Left renal pelvis (tissue), 4 donors: ENCODE measurements around the gene CISD3. TPM values are rescaled to one million over a fixed set of nuclear protein-coding genes. Genes with fewer than 3 reads are reported as not detected.
"Not testable (repeated sequence)": the region's sequence is repeated elsewhere in the genome, so short reads cannot be mapped to it uniquely, and the experiment has no call there.

Experiments used
- DNase-seq, 4 donors: peaks; one replicate each; pipeline ENCODE4 v3.0.0-alpha.2; 2013; ENCODE audit warnings: low read depth in 4 of 4, low spot score in 3 of 4
- polyA plus RNA-seq, 4 donors: library from polyadenylated mRNA; unstranded; fragments of 120-200 nt; gene quantifications; one replicate each; pipeline ENCODE4 v1.2.1, GENCODE V29; 2013; ENCODE audit not compliant: insufficient read length in 4 of 4

CISD3 gene
- polyA plus RNA-seq, 4 donors, result 10.3 to 15.4 (median 11.3) TPM

GRCh38 chr17:38725066-38725465, 5.1 kb upstream of the CISD3 start:
- no peak for DNase-seq

DNA sequence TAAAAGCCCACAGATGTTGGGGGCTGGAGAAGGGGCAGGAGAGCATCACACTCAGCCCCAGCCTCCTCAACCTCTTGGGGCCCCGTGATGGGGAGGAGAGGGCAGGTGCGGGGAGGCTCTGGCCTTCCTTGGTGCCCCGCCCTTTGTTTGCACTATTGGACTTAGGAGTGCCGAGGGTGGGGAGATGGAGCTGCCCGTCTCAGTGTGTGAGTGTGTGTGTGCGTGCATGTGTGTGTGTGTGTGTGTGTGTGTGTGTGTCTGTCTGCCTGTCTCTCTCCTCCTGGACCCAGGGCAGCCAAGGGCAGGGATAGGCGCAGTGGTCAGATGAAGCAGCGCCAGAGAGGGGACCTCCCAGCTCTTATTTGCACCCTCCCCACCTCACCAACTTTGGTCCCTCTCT, 4.0 kb upstream of the CISD3 start:
- DNase-seq, result not testable (repeated sequence)

- DNase-seq, result no peak
Measured at GRCh38 chr17:38727736-38728135, 2.4 kb upstream of the CISD3 start.

- no peak for DNase-seq
Measured at GRCh38 chr17:38728290-38728831, 1.8 kb upstream of the CISD3 start.

GRCh38 chr17:38729368-38729885, 714 bp upstream of the CISD3 start:
- DNase-seq, result no peak

- no peak for DNase-seq
Measured at GRCh38 chr17:38730526-38731379, 612 bp downstream of the CISD3 start.

- DNase-seq, result no peak
Measured at GRCh38 chr17:38731526-38732294, 1.6 kb downstream of the CISD3 start.

- no peak for DNase-seq
Measured at GRCh38 chr17:38732376-38733281, 2.5 kb downstream of the CISD3 start.

GRCh38 chr17:38733282-38733981, 3.3 kb downstream of the CISD3 start:
- no peak for DNase-seq

DNA sequence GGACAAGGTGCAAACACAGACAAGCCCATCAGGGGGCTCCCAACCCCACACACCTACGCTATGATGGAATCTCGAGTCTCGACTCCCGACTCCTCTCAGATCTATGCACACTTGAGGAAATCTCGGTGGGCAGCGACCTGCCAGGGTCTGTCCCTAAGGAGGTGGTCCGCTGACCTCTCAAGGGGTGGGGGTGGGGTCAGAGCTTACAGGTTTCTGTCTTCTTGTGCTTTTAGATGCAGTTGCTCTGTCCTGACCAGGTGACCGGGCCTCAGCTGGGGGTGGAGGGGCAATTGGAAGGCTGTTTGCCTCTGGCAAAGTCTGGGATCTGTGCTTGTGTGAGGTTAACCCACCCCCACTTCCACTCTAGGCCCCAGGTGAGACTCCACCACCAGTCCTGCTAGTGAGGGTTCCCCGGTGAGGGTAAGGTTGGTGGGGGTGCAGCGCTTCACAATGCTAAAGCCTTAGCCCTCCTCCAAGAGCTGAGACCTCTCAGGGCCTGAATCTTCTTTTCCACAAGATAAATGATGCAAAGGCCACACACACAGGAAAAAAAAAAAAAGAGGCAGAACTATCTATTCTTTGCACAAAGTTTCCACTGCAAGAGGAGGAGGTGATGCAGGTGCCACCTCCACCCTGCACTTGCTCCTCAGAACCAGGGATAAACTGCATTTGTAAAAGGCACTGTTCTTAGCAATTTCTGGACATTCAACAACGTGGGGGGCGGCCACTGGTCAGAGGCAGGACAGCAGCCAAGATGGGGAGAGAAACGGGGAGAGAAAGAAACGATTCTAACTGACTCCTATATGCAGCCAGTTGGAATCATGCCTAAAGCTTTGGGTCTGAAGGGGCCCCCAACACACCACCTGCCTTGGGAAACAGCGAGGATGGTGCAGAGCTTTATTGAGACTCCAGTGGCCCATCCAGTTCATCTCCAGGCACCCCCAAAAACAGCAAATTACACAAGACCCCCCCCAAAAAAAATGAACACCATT, 4.1 kb downstream of the CISD3 start:
- DNase-seq, result no peak

- DNase-seq, result no peak
Measured at GRCh38 chr17:38735161-38735997, 5.2 kb downstream of the CISD3 start.

DNA sequence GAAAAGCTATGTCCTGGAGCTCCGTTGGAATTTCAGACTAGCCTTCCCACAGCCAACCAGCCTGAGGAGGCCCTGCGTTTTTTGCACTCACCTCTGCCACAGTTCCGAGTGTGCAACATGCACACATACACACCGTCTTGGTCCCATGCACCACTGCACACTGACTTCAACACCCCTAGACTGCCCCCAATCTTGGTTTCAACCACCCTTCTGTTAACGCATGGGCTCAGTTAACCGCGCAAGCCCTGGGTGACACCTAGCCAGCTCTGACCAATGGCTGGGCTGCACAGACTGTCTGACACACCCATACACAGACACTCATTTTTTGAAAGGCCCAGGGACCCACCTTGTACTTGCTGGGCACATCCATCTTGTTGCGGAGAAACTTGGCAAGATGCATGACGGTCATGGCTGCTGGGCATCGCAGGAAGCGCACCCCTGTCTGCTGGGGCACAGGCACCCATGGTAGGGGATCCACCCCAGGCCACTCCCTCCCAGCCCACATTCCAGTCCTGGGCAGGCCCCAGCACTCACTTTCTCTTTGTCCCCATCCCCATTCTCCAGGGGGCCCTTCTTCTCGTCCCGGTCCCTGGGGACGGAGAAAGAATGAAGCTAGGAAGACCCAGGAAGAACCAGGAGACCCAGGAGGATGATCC, 8.0 kb downstream of the CISD3 start:
- DNase-seq, result no peak

DNA sequence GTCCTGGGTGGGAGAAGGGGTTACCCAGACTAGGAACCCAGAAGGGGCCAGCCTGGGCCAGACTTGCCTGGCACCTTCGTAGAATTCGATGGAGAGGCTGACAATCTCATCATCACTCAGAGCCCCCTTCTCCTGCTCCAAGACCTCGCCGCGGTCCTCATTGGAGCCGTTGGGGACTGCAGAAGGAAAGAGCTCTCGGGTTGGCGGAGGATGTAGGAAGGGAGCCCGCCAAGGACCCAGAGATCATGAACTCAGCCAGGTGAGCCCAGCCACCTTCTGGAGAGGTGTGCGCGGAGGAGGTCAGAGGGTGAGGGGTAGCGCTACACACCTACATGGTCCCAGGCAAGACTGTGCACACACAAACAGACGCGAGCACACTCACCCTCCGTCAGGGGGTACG, 8.5 kb downstream of the CISD3 start:
- DNase-seq, result no peak

- DNase-seq, result no peak
Measured at GRCh38 chr17:38739305-38739704, 9.2 kb downstream of the CISD3 start.

GRCh38 chr17:38740044-38740443, 9.9 kb downstream of the CISD3 start:
- DNase-seq, result no peak

DNA sequence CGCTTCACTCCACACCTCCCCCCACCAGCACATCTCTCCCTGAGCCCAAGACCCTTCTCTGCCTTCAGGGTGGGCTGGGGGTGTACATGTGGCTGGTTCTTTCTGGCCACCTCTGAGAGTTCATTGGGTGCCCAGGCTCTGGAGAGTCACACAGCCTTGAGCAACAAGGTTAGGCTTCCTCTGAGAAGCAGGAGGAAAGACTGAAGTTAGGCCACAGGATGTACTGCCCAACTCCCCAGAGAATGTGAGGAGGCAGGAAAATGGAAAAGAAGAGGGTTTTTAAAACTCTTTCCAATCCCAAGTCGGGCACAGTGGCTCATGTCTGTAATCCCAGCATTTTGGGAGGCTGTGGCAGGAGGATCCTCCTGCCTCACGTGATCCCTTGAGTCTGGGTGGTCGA, 10.7 kb downstream of the CISD3 start:
- no peak for DNase-seq

GRCh38 chr17:38741461-38741860, 11.3 kb downstream of the CISD3 start:
- DNase-seq, result no peak
